GM12878 (cell line): ENCODE data around the gene RASIP1. TPM values are rescaled to one million over a fixed set of nuclear protein-coding genes. Genes with fewer than 3 reads are reported as not detected.

Experiments used
- ATAC-seq: fragments of 200-7000 bp; cut with Tn5 transposase; 3 replicates; pipeline ENCODE4 v1.9.1; 2020; ENCODE audit warnings: mild to moderate bottlenecking, moderate library complexity
- BruUV-seq: library from RNA; stranded (reverse); fragments of 400-500 nt; replicated peaks from 2 replicates; lab custom pipeline; 2021; lab: Mats Ljungman, UMichigan
- CTCF ChIA-PET: fragments of 300-600 bp; sonication (Branson Sonifier 250); formaldehyde crosslinking; extraction: SDS; loops from one replicate; lab custom pipeline; 2021; ENCODE audit warnings: inconsistent platforms; lab: Yijun Ruan, JAX
- POLR2A ChIA-PET: fragments of 350-600 bp; formaldehyde crosslinking; extraction: SDS; loops from one replicate; lab custom pipeline; 2021; ENCODE audit warnings: inconsistent platforms; lab: Charles Lee
- RAD21 ChIA-PET: fragments of 300-600 bp; sonication (Branson Sonifier 250); formaldehyde crosslinking; loops from one replicate; lab custom pipeline; 2023; ENCODE audit warnings: antibody characterized with exemption; ENCODE audit not compliant: unreplicated experiment; lab: Charles Lee
- SMC1A ChIA-PET: fragments of 300-600 bp; sonication (Branson Sonifier 250); formaldehyde crosslinking; loops from one replicate; lab custom pipeline; 2023; ENCODE audit not compliant: unreplicated experiment, uncharacterized antibody; lab: Charles Lee
- DNase-seq: peaks from one replicate; pipeline ENCODE4 v3.0.0-alpha.2; 2011; ENCODE audit warnings: low read depth, low spot score
- FAIRE-seq: peaks from 3 replicates; lab custom pipeline; 2011; peaks lifted over from hg19 to GRCh38; lab: Jason Lieb, UNC
- H2AFZ ChIP-seq: 2 replicates; pipeline ENCODE4 v1.6.0; 2011; ENCODE audit warnings: low read depth, low read length, control low read depth; ENCODE audit not compliant: control insufficient read depth
- H3K27ac ChIP-seq: 2 replicates; pipeline ENCODE4 v1.5.1; 2011; ENCODE audit warnings: control low read depth; ENCODE audit not compliant: control insufficient read depth, insufficient read depth
- H3K27me3 ChIP-seq, 2 experiments: replicated peaks in 1 of 2; 2 replicates each; pipeline versions ENCODE4 v1.6.0 to v1.6.1; 2011; ENCODE audit warnings: low read length in 1 of 2; ENCODE audit not compliant: control insufficient read depth in 2 of 2, insufficient read depth in 2 of 2
- H3K36me3 ChIP-seq, 2 experiments: 2 replicates each; pipeline ENCODE4 v1.5.1; 2011; ENCODE audit warnings: low read length in 1 of 2; ENCODE audit not compliant: control insufficient read depth in 2 of 2, insufficient read depth in 2 of 2
- H3K4me1 ChIP-seq: 2 replicates; pipeline ENCODE4 v1.6.1; 2011; ENCODE audit warnings: mild to moderate bottlenecking, low read length, moderate library complexity, mixed read lengths; ENCODE audit not compliant: control insufficient read depth, insufficient read depth
- H3K4me2 ChIP-seq: 2 replicates; pipeline ENCODE4 v1.6.0; 2011; ENCODE audit warnings: control low read depth; ENCODE audit not compliant: control insufficient read depth, insufficient read depth
- H3K4me3 ChIP-seq: fragments of 200-600 bp; sonication (generic); 2 replicates; pipeline ENCODE4 v1.5.1; 2016
- H3K79me2 ChIP-seq: 2 replicates; pipeline ENCODE4 v1.6.0; 2011; ENCODE audit warnings: low read length; ENCODE audit not compliant: control insufficient read depth, insufficient read depth
- H3K9ac ChIP-seq: 2 replicates; pipeline ENCODE4 v1.8.0; 2011; ENCODE audit warnings: low read length, control low read depth, mixed read lengths; ENCODE audit not compliant: control insufficient read depth, insufficient read depth
- H3K9me3 ChIP-seq: replicated peaks from 3 replicates; pipeline ENCODE4 v1.5.1; 2011; ENCODE audit warnings: mild to moderate bottlenecking, low read length; ENCODE audit not compliant: control insufficient read depth, insufficient read depth
- H4K20me1 ChIP-seq: 2 replicates; pipeline ENCODE4 v1.6.0; 2011; ENCODE audit not compliant: control insufficient read depth, insufficient read depth
- CREB1 ChIP-seq: IDR thresholded peaks from 2 replicates; pipeline ENCODE4 v1.6.1; 2012; ENCODE audit warnings: low read depth, mild to moderate bottlenecking, inconsistent platforms
- EP300 ChIP-seq, 2 experiments: fragments of 150-350 bp in 1 of 2; IDR thresholded peaks; 2 replicates each; pipeline ENCODE4 v1.6.1; 2011 to 2012; ENCODE audit warnings: low read depth in 2 of 2, low read length in 2 of 2, borderline replicate concordance in 1 of 2, improper control_type of control experiment in 1 of 2, inconsistent platforms in 1 of 2; ENCODE audit not compliant: control insufficient read depth in 1 of 2
- RELB ChIP-seq: fragments of 450-650 bp; IDR thresholded peaks from 2 replicates; pipeline ENCODE4 v1.6.1; 2017; ENCODE audit warnings: low read depth, mild to moderate bottlenecking, moderate library complexity
- SP1 ChIP-seq: IDR thresholded peaks from one replicate; pipeline ENCODE4 v1.6.1; 2011; ENCODE audit warnings: low read depth, low read length
- WGBS: methylation state at CpG from one replicate; pipeline ENCODE4 v1.1.6; 2016; ENCODE audit warnings: low lambda C conversion rate; ENCODE audit not compliant: insufficient replicate concordance, insufficient coverage; ENCODE audit errors: missing lambda C conversion rate; 5-methylcytosine and 5-hydroxymethylcytosine counted together
- in situ Hi-C: fragments of 300-500 bp; cut with MboI; formaldehyde crosslinking; loops from 9 replicates; pipeline ENCODE4 v1.14.3; 2018; ENCODE audit warnings: mixed read lengths
- intact Hi-C: fragments of 100-400 bp; cut with micrococcal nuclease; formaldehyde crosslinking; loops from one replicate; pipeline ENCODE4 v1.14.2; 2022; ENCODE audit not compliant: unreplicated experiment
- polyA plus RNA-seq, 11 experiments: library from polyadenylated mRNA; depleted of rRNA in 4 of 11; unstranded in 6 of 11; stranded (reverse) in 5 of 11; fragments of >200 nt; fragmentation: Nextera tagmentation in 4 of 11; fragmentation: Illumina TruSeq in 1 of 11; extraction: Ambion mirVana in 4 of 11; extraction: Trizol in 1 of 11; gene quantifications; 1 replicate in 1 of 11; 2 replicates in 10 of 11; pipeline versions ENCODE4 v1.2.1 to v1.2.3, GENCODE V29; 2011 to 2016; ENCODE audit warnings: inconsistent platforms in 2 of 11, missing spikeins in 2 of 11, low read depth in 1 of 11
- total RNA-seq, 4 experiments: library from RNA; depleted of rRNA in 3 of 4; stranded (reverse); fragments of >200 nt in 3 of 4; fragmentation: Illumina TruSeq in 1 of 4; extraction: Trizol in 1 of 4; gene quantifications; 2 replicates each; pipeline versions ENCODE4 v1.2.1 to v1.2.3, GENCODE V29; 2013 to 2021
- TF ChIP-seq, protein P1 (sequence below): fragments of 450-650 bp; conservative IDR thresholded peaks from 2 replicates; pipeline ENCODE4 v1.6.1; 2017; ENCODE audit warnings: mild to moderate bottlenecking, moderate library complexity
- TF ChIP-seq, protein P2 (sequence below): fragments of 450-650 bp; IDR thresholded peaks from 2 replicates; pipeline ENCODE4 v1.6.1; 2016; ENCODE audit warnings: mild to moderate bottlenecking
- TF ChIP-seq, protein P3 (sequence below): IDR thresholded peaks from 2 replicates; pipeline ENCODE4 v1.6.1; 2011; ENCODE audit warnings: low read depth, low read length, improper control_type of control experiment, borderline replicate concordance
- TF ChIP-seq, protein P4 (sequence below): fragments of 150-350 bp; IDR thresholded peaks from 2 replicates; pipeline ENCODE4 v1.6.1; 2016; ENCODE audit warnings: low read depth, low read length

The RASIP1 gene
- total and polyA plus RNA-seq, 10 of the 15 experiments (the other 5 are each of a cell fraction or from before 2014, with no cell fraction given), result 0.08 TPM; not detected in 9

GRCh38 chr19:48742096-48742495, 1.7 kb upstream of the RASIP1 start:
- in situ Hi-C loops (no loop called here), intact Hi-C loops (no loop called here)
- Histone ChIP-seq H3K27me3 (peaks cover 6 to 9% of the 10 kb centered on the region in 2 experiments; a peak in 3 of 4 replicates), H3K4me2 (no peak overlapping the region), H3K4me3 (no peak overlapping the region), H3K9me3 (peaks cover 2% of the 10 kb centered on the region; the same call in 1 of the 3 replicates), H3K9ac (no peak overlapping the region), H3K4me1 (peaks cover 5% of the 10 kb centered on the region), H4K20me1 (no peaks in the 10 kb centered on the region), H3K36me3 (no peaks in the 10 kb centered on the region), H3K79me2 (no peaks in the 10 kb centered on the region), H2AFZ (no peak overlapping the region), H3K27ac (no peak overlapping the region)
- no peak for FAIRE-seq
- BruUV-seq, result no TSS peak
- RAD21 ChIA-PET, result no interaction called here
- POLR2A ChIA-PET, result no interaction called here
- TF ChIP-seq, protein P1, sequence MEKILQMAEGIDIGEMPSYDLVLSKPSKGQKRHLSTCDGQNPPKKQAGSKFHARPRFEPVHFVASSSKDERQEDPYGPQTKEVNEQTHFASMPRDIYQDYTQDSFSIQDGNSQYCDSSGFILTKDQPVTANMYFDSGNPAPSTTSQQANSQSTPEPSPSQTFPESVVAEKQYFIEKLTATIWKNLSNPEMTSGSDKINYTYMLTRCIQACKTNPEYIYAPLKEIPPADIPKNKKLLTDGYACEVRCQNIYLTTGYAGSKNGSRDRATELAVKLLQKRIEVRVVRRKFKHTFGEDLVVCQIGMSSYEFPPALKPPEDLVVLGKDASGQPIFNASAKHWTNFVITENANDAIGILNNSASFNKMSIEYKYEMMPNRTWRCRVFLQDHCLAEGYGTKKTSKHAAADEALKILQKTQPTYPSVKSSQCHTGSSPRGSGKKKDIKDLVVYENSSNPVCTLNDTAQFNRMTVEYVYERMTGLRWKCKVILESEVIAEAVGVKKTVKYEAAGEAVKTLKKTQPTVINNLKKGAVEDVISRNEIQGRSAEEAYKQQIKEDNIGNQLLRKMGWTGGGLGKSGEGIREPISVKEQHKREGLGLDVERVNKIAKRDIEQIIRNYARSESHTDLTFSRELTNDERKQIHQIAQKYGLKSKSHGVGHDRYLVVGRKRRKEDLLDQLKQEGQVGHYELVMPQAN, result no peak
- TF ChIP-seq SP1 (no peak), CREB1 (no peak), RELB (no peak), EP300 (IDR thresholded peaks at IDR 0.05; ENCODE audit: borderline replicate concordance in 1 of 2, control insufficient read depth in 1 of 2, low read depth in 2 of 2, low read length in 2 of 2) (no peak)
- TF ChIP-seq, protein P2, sequence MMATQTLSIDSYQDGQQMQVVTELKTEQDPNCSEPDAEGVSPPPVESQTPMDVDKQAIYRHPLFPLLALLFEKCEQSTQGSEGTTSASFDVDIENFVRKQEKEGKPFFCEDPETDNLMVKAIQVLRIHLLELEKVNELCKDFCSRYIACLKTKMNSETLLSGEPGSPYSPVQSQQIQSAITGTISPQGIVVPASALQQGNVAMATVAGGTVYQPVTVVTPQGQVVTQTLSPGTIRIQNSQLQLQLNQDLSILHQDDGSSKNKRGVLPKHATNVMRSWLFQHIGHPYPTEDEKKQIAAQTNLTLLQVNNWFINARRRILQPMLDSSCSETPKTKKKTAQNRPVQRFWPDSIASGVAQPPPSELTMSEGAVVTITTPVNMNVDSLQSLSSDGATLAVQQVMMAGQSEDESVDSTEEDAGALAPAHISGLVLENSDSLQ, result no peak
- TF ChIP-seq, protein P3, sequence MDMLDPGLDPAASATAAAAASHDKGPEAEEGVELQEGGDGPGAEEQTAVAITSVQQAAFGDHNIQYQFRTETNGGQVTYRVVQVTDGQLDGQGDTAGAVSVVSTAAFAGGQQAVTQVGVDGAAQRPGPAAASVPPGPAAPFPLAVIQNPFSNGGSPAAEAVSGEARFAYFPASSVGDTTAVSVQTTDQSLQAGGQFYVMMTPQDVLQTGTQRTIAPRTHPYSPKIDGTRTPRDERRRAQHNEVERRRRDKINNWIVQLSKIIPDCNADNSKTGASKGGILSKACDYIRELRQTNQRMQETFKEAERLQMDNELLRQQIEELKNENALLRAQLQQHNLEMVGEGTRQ, result no peak
- TF ChIP-seq, protein P4, sequence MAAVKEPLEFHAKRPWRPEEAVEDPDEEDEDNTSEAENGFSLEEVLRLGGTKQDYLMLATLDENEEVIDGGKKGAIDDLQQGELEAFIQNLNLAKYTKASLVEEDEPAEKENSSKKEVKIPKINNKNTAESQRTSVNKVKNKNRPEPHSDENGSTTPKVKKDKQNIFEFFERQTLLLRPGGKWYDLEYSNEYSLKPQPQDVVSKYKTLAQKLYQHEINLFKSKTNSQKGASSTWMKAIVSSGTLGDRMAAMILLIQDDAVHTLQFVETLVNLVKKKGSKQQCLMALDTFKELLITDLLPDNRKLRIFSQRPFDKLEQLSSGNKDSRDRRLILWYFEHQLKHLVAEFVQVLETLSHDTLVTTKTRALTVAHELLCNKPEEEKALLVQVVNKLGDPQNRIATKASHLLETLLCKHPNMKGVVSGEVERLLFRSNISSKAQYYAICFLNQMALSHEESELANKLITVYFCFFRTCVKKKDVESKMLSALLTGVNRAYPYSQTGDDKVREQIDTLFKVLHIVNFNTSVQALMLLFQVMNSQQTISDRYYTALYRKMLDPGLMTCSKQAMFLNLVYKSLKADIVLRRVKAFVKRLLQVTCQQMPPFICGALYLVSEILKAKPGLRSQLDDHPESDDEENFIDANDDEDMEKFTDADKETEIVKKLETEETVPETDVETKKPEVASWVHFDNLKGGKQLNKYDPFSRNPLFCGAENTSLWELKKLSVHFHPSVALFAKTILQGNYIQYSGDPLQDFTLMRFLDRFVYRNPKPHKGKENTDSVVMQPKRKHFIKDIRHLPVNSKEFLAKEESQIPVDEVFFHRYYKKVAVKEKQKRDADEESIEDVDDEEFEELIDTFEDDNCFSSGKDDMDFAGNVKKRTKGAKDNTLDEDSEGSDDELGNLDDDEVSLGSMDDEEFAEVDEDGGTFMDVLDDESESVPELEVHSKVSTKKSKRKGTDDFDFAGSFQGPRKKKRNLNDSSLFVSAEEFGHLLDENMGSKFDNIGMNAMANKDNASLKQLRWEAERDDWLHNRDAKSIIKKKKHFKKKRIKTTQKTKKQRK, result no peak
- SMC1A ChIA-PET, result no interaction called here
- ATAC-seq, result no peak
- CTCF ChIA-PET, result no interaction called here
- 61% methylated on average over 11 of the region's 11 CpGs for WGBS
- no peak for DNase-seq
